HCT116 (cell line): Measurements from ENCODE around the gene GRHPR.

ENCODE experiments used
- ATF3 ChIP-seq: IDR thresholded peaks from 2 replicates; pipeline ENCODE4 v1.6.1; 2012
- CBX3 ChIP-seq: IDR thresholded peaks from 2 replicates; pipeline ENCODE4 v1.6.1; 2012; ENCODE audit warnings: low read depth
- CTCF ChIP-seq, 3 experiments: fragments of 200-600 bp in 1 of 3; sonication (generic) in 1 of 3; IDR thresholded peaks in 2 of 3; conservative IDR thresholded peaks in 1 of 3; 2 replicates each; pipeline ENCODE4 v1.5.1; 2012 to 2017; ENCODE audit warnings: low read depth in 2 of 3, low read length in 2 of 3, antibody characterized with exemption in 1 of 3, borderline replicate concordance in 1 of 3, control low read depth in 1 of 3, mild to moderate bottlenecking in 1 of 3, mixed read lengths in 1 of 3, mixed run types in 1 of 3, moderate library complexity in 1 of 3; ENCODE audit not compliant: insufficient read depth in 1 of 3
- EZH2 ChIP-seq: fragments of 200-600 bp; sonication (generic); IDR thresholded peaks from 2 replicates; pipeline ENCODE4 v1.6.1; 2017; ENCODE audit warnings: antibody characterized with exemption, mixed run types
- EZH2phosphoT487 ChIP-seq: fragments of 200-600 bp; IDR thresholded peaks from 2 replicates; pipeline ENCODE4 v1.6.1; 2018; ENCODE audit warnings: antibody characterized with exemption, borderline replicate concordance
- FOSL1 ChIP-seq: IDR thresholded peaks from 2 replicates; pipeline ENCODE4 v1.6.1; 2012; ENCODE audit warnings: low read depth
- POLR2A ChIP-seq: IDR thresholded peaks from 2 replicates; pipeline ENCODE4 v1.7.0; 2011; ENCODE audit warnings: borderline replicate concordance; ENCODE audit not compliant: insufficient read depth, insufficient read length; ENCODE audit errors: extremely low read depth
- POLR2AphosphoS5 ChIP-seq: IDR thresholded peaks from 2 replicates; pipeline ENCODE4 v1.6.1; 2011; ENCODE audit warnings: mild to moderate bottlenecking, low read depth, low read length, moderate library complexity
- RAD21 ChIP-seq: IDR thresholded peaks from 2 replicates; pipeline ENCODE4 v1.6.1; 2012; ENCODE audit warnings: low read depth, mild to moderate bottlenecking
- REST ChIP-seq: IDR thresholded peaks from 2 replicates; pipeline ENCODE4 v1.6.1; 2012; ENCODE audit warnings: low read depth
- ZNF274 ChIP-seq: fragments of 200-500 bp; sonication (Bioruptor generic); IDR thresholded peaks from 2 replicates; pipeline ENCODE4 v1.6.1; 2014; ENCODE audit warnings: mild to moderate bottlenecking, low read depth, low read length, inconsistent platforms

GRCh38 chr9:37433867-37434371 is 11.4 kb downstream of the GRHPR start:
- no peak for TF ChIP-seq CTCF (IDR thresholded peaks at IDR 0.05 in 2 of 3, conservative IDR thresholded peaks at IDR 0.05 in 1 of 3; ENCODE audit: borderline replicate concordance in 1 of 3, insufficient read depth in 1 of 3, low read depth in 2 of 3, low read length in 2 of 3)
- TF ChIP-seq POLR2AphosphoS5: no peak
- TF ChIP-seq POLR2A: no peak
- TF ChIP-seq RAD21: no peak
- no peak for TF ChIP-seq ATF3
- no peak for TF ChIP-seq ZNF274
- no peak for TF ChIP-seq EZH2
- no peak for TF ChIP-seq CBX3
- no peak for TF ChIP-seq REST
- TF ChIP-seq EZH2phosphoT487: no peak
- no peak for TF ChIP-seq FOSL1
